Measurements from ENCODE around the gene DRD2. TPM values are rescaled to one million over a fixed set of nuclear protein-coding genes. Genes with fewer than 3 reads are reported as not detected.

The DRD2 gene
- total RNA-seq, 2 experiments from 2014 or later, result not detected

- H3K9me2 ChIP-seq (ENCODE audit: insufficient read depth, low read length), result no peaks in the 10 kb centered on the region
These were observed 31.3 kb upstream of the DRD2 start for GRCh38 chr11:113506461-113506860.

GRCh38 chr11:113505541-113506375 is 30.6 kb upstream of the DRD2 start:
- H3K4me3 ChIP-seq (ENCODE audit: low read depth, low read length, poor library complexity, severe bottlenecking), result no peak overlapping the region
- no peaks in the 10 kb centered on the region for H3K9me3 ChIP-seq (ENCODE audit: low read length)
- no peaks in the 10 kb centered on the region for H4K20me1 ChIP-seq (ENCODE audit: insufficient read depth, low read length)
- POLR2A ChIA-PET, result no interaction called here
- H3K79me2 ChIP-seq (ENCODE audit: insufficient read depth, low read depth, low read length), result no peaks in the 10 kb centered on the region
- no peak overlapping the region for H3K4me2 ChIP-seq (ENCODE audit: low read length)
- no peak overlapping the region for H3K27ac ChIP-seq (ENCODE audit: low read depth, low read length, poor library complexity, severe bottlenecking)
- TF ChIP-seq EZH2phosphoT487 (IDR thresholded peaks at IDR 0.05; ENCODE audit: borderline replicate concordance, low read depth, low read length), result no peak
- H3K9me2 ChIP-seq (ENCODE audit: insufficient read depth, low read length), result no peaks in the 10 kb centered on the region
- CTCF ChIA-PET (ENCODE audit: unreplicated experiment), result no interaction called here
- intact Hi-C loops (cut with micrococcal nuclease; ENCODE audit: unreplicated experiment), result no loop called here
- BruUV-seq (replicated peaks), result no TSS peak
- H3K4me1 ChIP-seq (ENCODE audit: insufficient read depth, low read length, poor library complexity, severe bottlenecking), result no peaks in the 10 kb centered on the region
- no peak for DNase-seq (ENCODE audit: low spot score)
- no peak overlapping the region for H2AFZ ChIP-seq (ENCODE audit: low read length)
- no peaks in the 10 kb centered on the region for H3K36me3 ChIP-seq (ENCODE audit: insufficient read depth, low read length)

More at GRCh38 chr11:113506461-113506860, 31.3 kb upstream of the DRD2 start:
- H3K27ac ChIP-seq (ENCODE audit: low read depth, low read length, poor library complexity, severe bottlenecking), result no peak overlapping the region
- no peak overlapping the region for H3K4me3 ChIP-seq (ENCODE audit: low read depth, low read length, poor library complexity, severe bottlenecking)
- no peak for TF ChIP-seq EZH2phosphoT487 (IDR thresholded peaks at IDR 0.05; ENCODE audit: borderline replicate concordance, low read depth, low read length)
- TF ChIP-seq CTCF (conservative IDR thresholded peaks at IDR 0.05; ENCODE audit: low read length), result no peak
- H3K9me3 ChIP-seq (ENCODE audit: low read length), result no peaks in the 10 kb centered on the region
- H3K79me2 ChIP-seq (ENCODE audit: insufficient read depth, low read depth, low read length), result no peaks in the 10 kb centered on the region
- ChIA-PET POLR2A (no interaction called here), CTCF (ENCODE audit: unreplicated experiment) (no interaction called here)
- no peaks in the 10 kb centered on the region for H4K20me1 ChIP-seq (ENCODE audit: insufficient read depth, low read length)
- no peaks in the 10 kb centered on the region for H3K36me3 ChIP-seq (ENCODE audit: insufficient read depth, low read length)
- no peak for DNase-seq (ENCODE audit: low spot score)
- no peak overlapping the region for H3K4me2 ChIP-seq (ENCODE audit: low read length)
- intact Hi-C loops (cut with micrococcal nuclease; ENCODE audit: unreplicated experiment), result no loop called here
- H2AFZ ChIP-seq (ENCODE audit: low read length), result no peak overlapping the region
- no TSS peak for BruUV-seq (replicated peaks)
- H3K4me1 ChIP-seq (ENCODE audit: insufficient read depth, low read length, poor library complexity, severe bottlenecking), result no peaks in the 10 kb centered on the region

DNA sequence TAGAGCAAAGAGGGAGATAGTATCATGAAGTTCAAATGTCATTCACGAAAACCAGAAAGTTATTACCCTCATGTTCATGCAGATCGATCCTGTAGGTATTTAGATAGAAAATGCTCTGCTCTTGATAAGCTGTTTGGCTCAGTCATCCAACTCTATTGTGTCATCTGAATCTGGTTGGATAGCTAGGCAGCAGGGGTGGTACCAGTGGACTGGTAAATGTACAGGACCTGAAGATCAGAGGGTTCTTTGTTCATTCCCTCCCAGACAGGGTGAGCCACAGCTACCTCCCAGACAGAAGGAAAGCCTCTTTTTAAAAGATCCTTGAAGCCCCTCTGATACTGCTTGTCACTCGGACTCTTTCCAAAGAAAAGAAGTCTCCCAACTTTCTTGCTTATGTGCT is 29.8 kb upstream of the DRD2 start:
- no peak for DNase-seq (ENCODE audit: low spot score)
- ChIA-PET CTCF (ENCODE audit: unreplicated experiment) (no interaction called here), POLR2A (no interaction called here)
- intact Hi-C loops (cut with micrococcal nuclease; ENCODE audit: unreplicated experiment), result no loop called here
- Histone ChIP-seq H3K9me3 (ENCODE audit: low read length) (no peaks in the 10 kb centered on the region), H3K27ac (ENCODE audit: low read depth, low read length, poor library complexity, severe bottlenecking) (no peak overlapping the region), H3K79me2 (ENCODE audit: insufficient read depth, low read depth, low read length) (no peaks in the 10 kb centered on the region), H2AFZ (ENCODE audit: low read length) (no peak overlapping the region), H3K4me2 (ENCODE audit: low read length) (no peak overlapping the region), H3K4me3 (ENCODE audit: low read depth, low read length, poor library complexity, severe bottlenecking) (no peak overlapping the region), H3K36me3 (ENCODE audit: insufficient read depth, low read length) (no peaks in the 10 kb centered on the region), H4K20me1 (ENCODE audit: insufficient read depth, low read length) (no peaks in the 10 kb centered on the region), H3K4me1 (ENCODE audit: insufficient read depth, low read length, poor library complexity, severe bottlenecking) (no peaks in the 10 kb centered on the region), H3K9me2 (ENCODE audit: insufficient read depth, low read length) (no peaks in the 10 kb centered on the region)
- no TSS peak for BruUV-seq (replicated peaks)
- TF ChIP-seq EZH2phosphoT487 (IDR thresholded peaks at IDR 0.05; ENCODE audit: borderline replicate concordance, low read depth, low read length), result no peak
- no peak for TF ChIP-seq CTCF (conservative IDR thresholded peaks at IDR 0.05; ENCODE audit: low read length)

Measured in OCI-LY7 (cell line).